Activated CD8-positive, alpha-beta T cell treated with anti-CD3 and anti-CD28 coated beads for 36 hours (primary cell): Measurements from ENCODE around the gene DLG3. TPM values are rescaled to one million over a fixed set of nuclear protein-coding genes. Genes with fewer than 3 reads are reported as not detected.

Source experiments
- ATAC-seq: fragments of 200-7000 bp; cut with Tn5 transposase; one replicate; pipeline ENCODE4 v1.10.0; 2021; ENCODE audit warnings: mild to moderate bottlenecking, moderate library complexity
- CTCF ChIA-PET: fragments of 350-600 bp; sonication (Branson Sonifier 250); formaldehyde crosslinking; loops from one replicate; lab custom pipeline; 2021; ENCODE audit warnings: antibody characterized with exemption; lab: Charles Lee
- POLR2A ChIA-PET: fragments of 350-600 bp; sonication (Branson Sonifier 250); formaldehyde crosslinking; loops from one replicate; lab custom pipeline; 2021; ENCODE audit warnings: antibody characterized with exemption; lab: Charles Lee
- DNase-seq: peaks from one replicate; pipeline ENCODE4 v3.0.0-alpha.2; 2020
- H3K27ac Mint-ChIP-seq: one replicate; pipeline ENCODE4 v1.8.0; 2021; ENCODE audit warnings: mild to moderate bottlenecking, mixed read lengths
- H3K27me3 Mint-ChIP-seq: one replicate; pipeline ENCODE4 v1.8.0; 2021; ENCODE audit warnings: mixed read lengths
- H3K36me3 Mint-ChIP-seq: one replicate; pipeline ENCODE4 v1.8.0; 2021; ENCODE audit warnings: low read depth, mixed read lengths
- H3K4me1 Mint-ChIP-seq: one replicate; pipeline ENCODE4 v1.8.0; 2021; ENCODE audit warnings: low read depth, mixed read lengths
- H3K4me3 Mint-ChIP-seq: one replicate; pipeline ENCODE4 v1.8.0; 2021; ENCODE audit warnings: mild to moderate bottlenecking, moderate library complexity, mixed read lengths
- H3K9me3 Mint-ChIP-seq: one replicate; pipeline ENCODE4 v1.8.0; 2021; ENCODE audit warnings: mixed read lengths
- intact Hi-C: fragments of 100-400 bp; cut with micrococcal nuclease; formaldehyde crosslinking; loops from one replicate; pipeline ENCODE4 v1.10.0; 2022
- total RNA-seq, 2 experiments: library from RNA; stranded (reverse); gene quantifications; one replicate each; pipeline ENCODE4 v1.2.3, GENCODE V29; 2021
- TF ChIP-seq, protein P1 (sequence below): fragments of 200-600 bp; IDR thresholded peaks from one replicate; pipeline ENCODE4 v1.8.0; 2022; ENCODE audit warnings: antibody characterized with exemption, mild to moderate bottlenecking

The DLG3 gene
- total RNA-seq, 2 experiments from 2014 or later: 24.8 to 27.3 TPM

DNA sequence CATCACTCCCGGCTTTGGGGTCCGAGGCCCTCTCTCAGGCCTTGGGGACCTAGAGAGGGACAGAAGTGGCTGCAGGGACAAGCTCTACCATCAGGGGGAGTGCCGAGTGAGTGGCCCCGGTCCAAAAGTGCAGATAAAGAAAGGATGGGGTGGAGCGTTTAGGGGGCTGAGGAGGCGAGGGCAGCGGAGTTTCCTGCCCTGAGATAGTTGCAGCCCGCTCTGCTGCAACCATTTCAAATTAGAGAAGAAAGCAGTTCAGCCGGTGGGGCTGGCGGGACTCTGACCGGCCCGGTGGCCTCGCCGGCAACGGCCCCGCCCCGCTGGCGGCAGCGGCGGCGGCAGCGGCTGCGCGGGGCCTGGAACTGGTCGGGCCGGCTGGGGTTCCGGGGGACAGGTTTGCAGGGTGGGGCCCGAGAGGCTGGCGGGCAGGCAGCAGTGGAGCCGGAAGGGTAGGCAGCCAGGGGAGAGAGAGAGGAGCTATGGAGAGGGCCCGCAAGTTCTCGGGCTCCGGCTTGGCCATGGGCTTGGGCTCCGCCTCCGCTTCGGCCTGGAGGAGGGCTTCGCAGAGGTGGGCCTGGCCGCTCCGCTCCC is 7.6 kb downstream of the DLG3 start:
- TF ChIP-seq, protein P1, sequence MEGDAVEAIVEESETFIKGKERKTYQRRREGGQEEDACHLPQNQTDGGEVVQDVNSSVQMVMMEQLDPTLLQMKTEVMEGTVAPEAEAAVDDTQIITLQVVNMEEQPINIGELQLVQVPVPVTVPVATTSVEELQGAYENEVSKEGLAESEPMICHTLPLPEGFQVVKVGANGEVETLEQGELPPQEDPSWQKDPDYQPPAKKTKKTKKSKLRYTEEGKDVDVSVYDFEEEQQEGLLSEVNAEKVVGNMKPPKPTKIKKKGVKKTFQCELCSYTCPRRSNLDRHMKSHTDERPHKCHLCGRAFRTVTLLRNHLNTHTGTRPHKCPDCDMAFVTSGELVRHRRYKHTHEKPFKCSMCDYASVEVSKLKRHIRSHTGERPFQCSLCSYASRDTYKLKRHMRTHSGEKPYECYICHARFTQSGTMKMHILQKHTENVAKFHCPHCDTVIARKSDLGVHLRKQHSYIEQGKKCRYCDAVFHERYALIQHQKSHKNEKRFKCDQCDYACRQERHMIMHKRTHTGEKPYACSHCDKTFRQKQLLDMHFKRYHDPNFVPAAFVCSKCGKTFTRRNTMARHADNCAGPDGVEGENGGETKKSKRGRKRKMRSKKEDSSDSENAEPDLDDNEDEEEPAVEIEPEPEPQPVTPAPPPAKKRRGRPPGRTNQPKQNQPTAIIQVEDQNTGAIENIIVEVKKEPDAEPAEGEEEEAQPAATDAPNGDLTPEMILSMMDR: peak; percentile 38
- POLR2A ChIA-PET: no interaction called here

DNA sequence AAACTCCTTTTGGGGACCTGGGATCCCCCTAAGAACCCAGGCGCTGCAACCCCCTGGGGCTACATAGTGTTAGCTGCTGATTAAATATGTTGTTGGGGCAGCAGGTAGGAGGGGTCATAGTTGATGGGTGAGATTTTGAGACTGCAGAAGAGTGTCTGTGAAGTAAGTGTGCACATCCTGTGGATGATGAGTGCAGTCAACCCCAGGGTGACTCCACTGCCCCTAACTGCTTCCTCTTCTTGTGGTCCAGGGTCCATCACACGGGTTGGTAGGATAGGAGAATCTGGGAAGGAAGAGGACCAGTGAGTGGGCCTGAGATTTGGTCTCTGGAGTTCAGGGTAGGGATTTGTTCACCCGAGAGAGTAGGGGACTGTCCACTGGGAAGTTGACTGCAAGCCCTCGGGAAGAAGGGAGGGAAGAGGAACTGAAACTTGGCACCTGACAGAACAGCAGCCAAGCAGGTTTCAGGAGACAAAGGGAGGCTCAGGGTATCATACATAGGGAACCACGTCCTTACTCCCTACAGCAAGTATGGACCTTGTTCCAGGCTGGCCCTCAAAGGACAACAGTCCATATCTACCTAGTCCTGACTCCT is 8.5 kb downstream of the DLG3 start:
- H3K27me3 Mint-ChIP-seq: no peaks in the 10 kb centered on the region
- ChIA-PET CTCF (interaction anchor here (2.4 to 2.8 kb wide), 2 partner anchors 18 to 212 kb away, joined by 11 to 14 read pairs; no protein-coding TSS in a partner anchor), POLR2A (interaction anchor here (0.6 kb wide), 1 partner anchor 24 kb away, joined by 3 read pairs; no protein-coding TSS in a partner anchor)
- intact Hi-C loops: loop anchor here (5.0 kb wide), 2 partner anchors 104 to 209 kb away; no protein-coding TSS in a partner anchor
- H3K9me3 Mint-ChIP-seq: no peaks in the 10 kb centered on the region
- peak; percentile 20 for DNase-seq
- H3K36me3 Mint-ChIP-seq: peaks cover 6% of the 10 kb centered on the region
- peak overlapping the region; percentile 88 for H3K27ac Mint-ChIP-seq
- peaks cover 39% of the 10 kb centered on the region for H3K4me1 Mint-ChIP-seq
- peak; percentile 13 for ATAC-seq
- TF ChIP-seq, protein P1: no peak
- H3K4me3 Mint-ChIP-seq: peak overlapping the region; percentile 79

More for the DNA sequence above, 7.6 kb downstream of the DLG3 start:
- Mint-ChIP-seq H3K27ac (peak overlapping the region; percentile 88), H3K9me3 (no peaks in the 10 kb centered on the region), H3K36me3 (peaks cover 6% of the 10 kb centered on the region), H3K27me3 (no peaks in the 10 kb centered on the region), H3K4me1 (peaks cover 39% of the 10 kb centered on the region), H3K4me3 (peak overlapping the region; percentile 79)
- ATAC-seq (peak; percentile 57), DNase-seq (peak; percentile 78)
- CTCF ChIA-PET: interaction anchor here (1.0 to 2.8 kb wide), 6 partner anchors 9 to 213 kb away, joined by 3 to 14 read pairs (median 6); no protein-coding TSS in a partner anchor
- intact Hi-C loops: loop anchor here (5.0 kb wide), 2 partner anchors 105 to 210 kb away; no protein-coding TSS in a partner anchor

DNA sequence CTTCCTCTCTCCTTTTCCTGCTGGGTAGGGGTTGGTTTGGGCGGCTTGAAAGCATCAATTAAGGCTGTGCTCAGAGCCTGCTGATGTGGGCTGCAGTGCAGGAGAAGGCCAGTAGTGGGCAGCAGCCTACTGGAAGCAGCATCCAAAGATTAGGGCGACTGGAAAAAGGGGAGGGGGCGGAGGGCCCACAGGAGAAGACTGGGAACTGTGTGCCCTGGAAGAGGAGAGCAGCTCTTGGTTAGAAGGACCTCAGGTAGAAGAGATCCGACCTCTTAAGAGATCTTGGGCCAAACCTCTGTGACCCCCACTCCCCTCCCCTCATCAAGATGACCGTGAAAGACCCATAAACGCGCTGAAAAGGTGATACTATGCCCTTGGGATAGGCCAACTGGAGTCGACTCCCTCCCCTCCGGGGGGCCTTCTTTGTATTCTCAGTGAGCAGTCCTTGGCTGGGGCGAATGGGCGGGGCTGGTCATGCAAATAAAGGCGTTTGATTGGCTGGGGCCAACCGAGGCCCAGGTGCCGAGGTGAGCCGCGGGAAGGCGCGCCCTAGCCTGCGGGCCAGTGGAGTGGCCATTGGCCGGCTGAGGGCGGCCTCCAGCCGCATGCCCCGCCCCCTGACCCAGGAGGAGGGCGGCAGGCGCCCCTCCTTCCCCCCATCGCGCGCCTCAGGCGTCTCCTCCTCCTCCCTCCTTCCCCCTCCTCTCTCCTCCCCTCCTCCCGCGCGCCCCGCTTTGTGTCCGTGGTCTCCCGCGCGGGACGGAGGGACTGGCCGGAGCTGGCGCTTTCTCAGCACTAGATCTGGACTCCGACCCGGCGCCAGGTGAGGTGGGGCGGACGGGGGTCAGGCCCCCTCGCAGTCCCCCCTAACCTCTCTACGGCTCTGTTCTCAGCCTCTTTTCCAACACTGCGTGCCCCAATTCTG is 10.1 kb downstream of the DLG3 start:
- no peaks in the 10 kb centered on the region for H3K27me3 Mint-ChIP-seq
- DNase-seq: peak; percentile 84
- H3K9me3 Mint-ChIP-seq: no peaks in the 10 kb centered on the region
- peak; percentile 71 for ATAC-seq
- peak overlapping the region; percentile 82 for H3K4me3 Mint-ChIP-seq
- TF ChIP-seq, protein P1: peak; percentile 53
- peak overlapping the region; percentile 86 for H3K27ac Mint-ChIP-seq
- H3K4me1 Mint-ChIP-seq: peaks cover 39% of the 10 kb centered on the region
- CTCF ChIA-PET: interaction anchor here (0.6 to 2.1 kb wide), 4 partner anchors 21 to 210 kb away, joined by 3 to 8 read pairs (median 3); no protein-coding TSS in a partner anchor
- intact Hi-C loops: loop anchor here (5.0 kb wide), 2 partner anchors 103 to 208 kb away; no protein-coding TSS in a partner anchor
- POLR2A ChIA-PET: interaction anchor here (1.1 kb wide), 1 partner anchor 11 kb away, joined by 3 read pairs; the partner anchor contains the start of gene DLG3
- peaks cover 6% of the 10 kb centered on the region for H3K36me3 Mint-ChIP-seq

GRCh38 chrX:70455366-70456202 is 10.9 kb downstream of the DLG3 start:
- ATAC-seq (no peak), DNase-seq (peak; percentile 3)
- H3K4me1 Mint-ChIP-seq: peaks cover 39% of the 10 kb centered on the region
- TF ChIP-seq, protein P1: no peak
- H3K27me3 Mint-ChIP-seq: no peaks in the 10 kb centered on the region
- H3K27ac Mint-ChIP-seq: peak overlapping the region; percentile 86
- peaks cover 8% of the 10 kb centered on the region for H3K36me3 Mint-ChIP-seq
- H3K4me3 Mint-ChIP-seq: peak overlapping the region; percentile 82
- POLR2A ChIA-PET: interaction anchor here (0.7 to 1.5 kb wide), 5 partner anchors 11 to 102 kb away, joined by 3 to 4 read pairs (median 3); partner anchors contain the start of gene DLG3
- CTCF ChIA-PET: interaction anchor here (0.6 to 2.1 kb wide), 5 partner anchors 20 to 514 kb away, joined by 3 to 8 read pairs (median 3); no protein-coding TSS in a partner anchor
- intact Hi-C loops: no loop called here
- no peaks in the 10 kb centered on the region for H3K9me3 Mint-ChIP-seq
